ENCODE data around the gene RNU5B-1.

- TF ChIP-seq, protein P1, sequence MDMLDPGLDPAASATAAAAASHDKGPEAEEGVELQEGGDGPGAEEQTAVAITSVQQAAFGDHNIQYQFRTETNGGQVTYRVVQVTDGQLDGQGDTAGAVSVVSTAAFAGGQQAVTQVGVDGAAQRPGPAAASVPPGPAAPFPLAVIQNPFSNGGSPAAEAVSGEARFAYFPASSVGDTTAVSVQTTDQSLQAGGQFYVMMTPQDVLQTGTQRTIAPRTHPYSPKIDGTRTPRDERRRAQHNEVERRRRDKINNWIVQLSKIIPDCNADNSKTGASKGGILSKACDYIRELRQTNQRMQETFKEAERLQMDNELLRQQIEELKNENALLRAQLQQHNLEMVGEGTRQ (IDR thresholded peaks at IDR 0.05; ENCODE audit: borderline replicate concordance, low read depth, low read length) = no peak
- TF ChIP-seq, protein P2, sequence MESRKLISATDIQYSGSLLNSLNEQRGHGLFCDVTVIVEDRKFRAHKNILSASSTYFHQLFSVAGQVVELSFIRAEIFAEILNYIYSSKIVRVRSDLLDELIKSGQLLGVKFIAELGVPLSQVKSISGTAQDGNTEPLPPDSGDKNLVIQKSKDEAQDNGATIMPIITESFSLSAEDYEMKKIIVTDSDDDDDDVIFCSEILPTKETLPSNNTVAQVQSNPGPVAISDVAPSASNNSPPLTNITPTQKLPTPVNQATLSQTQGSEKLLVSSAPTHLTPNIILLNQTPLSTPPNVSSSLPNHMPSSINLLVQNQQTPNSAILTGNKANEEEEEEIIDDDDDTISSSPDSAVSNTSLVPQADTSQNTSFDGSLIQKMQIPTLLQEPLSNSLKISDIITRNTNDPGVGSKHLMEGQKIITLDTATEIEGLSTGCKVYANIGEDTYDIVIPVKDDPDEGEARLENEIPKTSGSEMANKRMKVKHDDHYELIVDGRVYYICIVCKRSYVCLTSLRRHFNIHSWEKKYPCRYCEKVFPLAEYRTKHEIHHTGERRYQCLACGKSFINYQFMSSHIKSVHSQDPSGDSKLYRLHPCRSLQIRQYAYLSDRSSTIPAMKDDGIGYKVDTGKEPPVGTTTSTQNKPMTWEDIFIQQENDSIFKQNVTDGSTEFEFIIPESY (IDR thresholded peaks at IDR 0.05; ENCODE audit: borderline replicate concordance, low read depth) = no peak
- TF ChIP-seq TCF12 (IDR thresholded peaks at IDR 0.05) (peak; percentile 68), MAX (IDR thresholded peaks at IDR 0.05; ENCODE audit: low read depth) (no peak), POLR2AphosphoS5 (IDR thresholded peaks at IDR 0.05; ENCODE audit: low read depth, low read length) (no peak), CTCF (IDR thresholded peaks at IDR 0.05) (no peak), RAD21 (IDR thresholded peaks at IDR 0.05; ENCODE audit: low read length) (no peak), EZH2phosphoT487 (IDR thresholded peaks at IDR 0.05; ENCODE audit: borderline replicate concordance, low read depth) (no peak), TAF1 (IDR thresholded peaks at IDR 0.05; ENCODE audit: borderline replicate concordance, low read depth, low read length) (no peak), RXRA (IDR thresholded peaks at IDR 0.05; ENCODE audit: borderline replicate concordance, low read depth) (no peak), FOXJ3 (CRISPR knock-in tag; IDR thresholded peaks at IDR 0.05) (no peak)
- TF ChIP-seq, protein P3, sequence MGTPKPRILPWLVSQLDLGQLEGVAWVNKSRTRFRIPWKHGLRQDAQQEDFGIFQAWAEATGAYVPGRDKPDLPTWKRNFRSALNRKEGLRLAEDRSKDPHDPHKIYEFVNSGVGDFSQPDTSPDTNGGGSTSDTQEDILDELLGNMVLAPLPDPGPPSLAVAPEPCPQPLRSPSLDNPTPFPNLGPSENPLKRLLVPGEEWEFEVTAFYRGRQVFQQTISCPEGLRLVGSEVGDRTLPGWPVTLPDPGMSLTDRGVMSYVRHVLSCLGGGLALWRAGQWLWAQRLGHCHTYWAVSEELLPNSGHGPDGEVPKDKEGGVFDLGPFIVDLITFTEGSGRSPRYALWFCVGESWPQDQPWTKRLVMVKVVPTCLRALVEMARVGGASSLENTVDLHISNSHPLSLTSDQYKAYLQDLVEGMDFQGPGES (IDR thresholded peaks at IDR 0.05; ENCODE audit: low read depth, low read length) = no peak
Measured at GRCh38 chr15:65292938-65293518, 11.4 kb upstream of the RNU5B-1 start.

Measured in SK-N-SH (cell line).